GM23338 (cell line): ENCODE data around the gene ZNF317. TPM values are rescaled to one million over a fixed set of nuclear protein-coding genes. Genes with fewer than 3 reads are reported as not detected.

Experiments used
- ATAC-seq: fragments of 200-7000 bp; cut with Tn5 transposase; 3 replicates; pipeline ENCODE4 v1.9.1; 2020
- DNase-seq: peaks from one replicate; pipeline ENCODE4 v3.0.0-alpha.2; 2015; ENCODE audit warnings: low spot score
- H2AFZ ChIP-seq: fragments of 200-600 bp; sonication (generic); 2 replicates; pipeline ENCODE4 v1.8.0; 2016; ENCODE audit warnings: antibody characterized with exemption, mild to moderate bottlenecking, moderate library complexity
- H3F3A ChIP-seq: fragments of 200-600 bp; sonication (generic); replicated peaks from 2 replicates; pipeline ENCODE4 v1.8.0; 2017; ENCODE audit warnings: antibody characterized with exemption, mixed run types, low read depth
- H3K27ac ChIP-seq: fragments of 200-600 bp; sonication (generic); 2 replicates; pipeline ENCODE4 v1.6.1; 2016; ENCODE audit warnings: low read depth
- H3K27me3 ChIP-seq: fragments of 200-600 bp; sonication (generic); 2 replicates; pipeline ENCODE4 v1.8.0; 2016; ENCODE audit warnings: mild to moderate bottlenecking, mixed run types, moderate library complexity; ENCODE audit not compliant: insufficient read depth
- H3K36me3 ChIP-seq: fragments of 200-600 bp; sonication (generic); 2 replicates; pipeline ENCODE4 v1.8.0; 2016; ENCODE audit warnings: mild to moderate bottlenecking; ENCODE audit not compliant: insufficient read depth
- H3K4me1 ChIP-seq: fragments of 200-600 bp; sonication (generic); 2 replicates; pipeline ENCODE4 v1.8.0; 2016; ENCODE audit warnings: mild to moderate bottlenecking, moderate library complexity; ENCODE audit not compliant: insufficient read depth
- H3K4me2 ChIP-seq: fragments of 200-600 bp; sonication (generic); 2 replicates; pipeline ENCODE4 v1.7.1; 2017; ENCODE audit warnings: mixed run types
- H3K4me3 ChIP-seq: fragments of 200-600 bp; sonication (generic); 2 replicates; pipeline ENCODE4 v1.6.1; 2016; ENCODE audit warnings: mixed run types
- H3K79me2 ChIP-seq: fragments of 200-600 bp; sonication (generic); replicated peaks from 2 replicates; pipeline ENCODE4 v1.8.0; 2017; ENCODE audit warnings: mild to moderate bottlenecking; ENCODE audit not compliant: insufficient read depth
- H3K9me2 ChIP-seq: fragments of 200-600 bp; sonication (generic); 2 replicates; pipeline ENCODE4 v1.8.0; 2017; ENCODE audit not compliant: insufficient read depth
- H4K20me1 ChIP-seq: fragments of 200-600 bp; sonication (generic); replicated peaks from 2 replicates; pipeline ENCODE4 v1.8.0; 2017; ENCODE audit warnings: mild to moderate bottlenecking; ENCODE audit not compliant: insufficient read depth
- H3K27ac Mint-ChIP-seq: 2 replicates; pipeline ENCODE4 v1.8.0; 2020; ENCODE audit warnings: inconsistent platforms, mild to moderate bottlenecking, moderate library complexity, mixed read lengths
- H3K27me3 Mint-ChIP-seq: 3 replicates; pipeline ENCODE4 v1.8.0; 2022; ENCODE audit warnings: low read depth, mild to moderate bottlenecking, moderate library complexity, mixed read lengths, inconsistent platforms; ENCODE audit not compliant: insufficient read depth, poor library complexity
- H3K36me3 Mint-ChIP-seq: 3 replicates; pipeline ENCODE4 v1.8.0; 2021; ENCODE audit warnings: low read depth, mild to moderate bottlenecking, inconsistent platforms, moderate library complexity, mixed read lengths
- H3K4me1 Mint-ChIP-seq: 3 replicates; pipeline ENCODE4 v1.8.0; 2020; ENCODE audit warnings: mild to moderate bottlenecking, inconsistent platforms, mixed read lengths
- H3K4me3 Mint-ChIP-seq: 3 replicates; pipeline ENCODE4 v1.8.0; 2021; ENCODE audit warnings: moderate library complexity, mild to moderate bottlenecking, inconsistent platforms, mixed read lengths
- H3K9me3 Mint-ChIP-seq: 3 replicates; pipeline ENCODE4 v1.8.0; 2020; ENCODE audit warnings: moderate library complexity, mild to moderate bottlenecking, inconsistent platforms, mixed read lengths
- CTCF ChIP-seq, 2 experiments: fragments of 200-600 bp in 1 of 2; sonication (generic) in 1 of 2; conservative IDR thresholded peaks; 2 replicates each; pipeline versions ENCODE4 v1.5.1 to v1.6.1; 2016 to 2017; ENCODE audit warnings: antibody characterized with exemption in 2 of 2, low read depth in 2 of 2, mild to moderate bottlenecking in 2 of 2, moderate library complexity in 1 of 2
- EZH2 ChIP-seq: fragments of 200-600 bp; sonication (generic); IDR thresholded peaks from one replicate; pipeline ENCODE4 v1.8.0; 2017; ENCODE audit warnings: antibody characterized with exemption, mild to moderate bottlenecking, low read depth; ENCODE audit not compliant: unreplicated experiment
- EZH2phosphoT487 ChIP-seq: fragments of 200-600 bp; sonication (generic); IDR thresholded peaks from one replicate; pipeline ENCODE4 v1.8.1; 2018; ENCODE audit warnings: antibody characterized with exemption; ENCODE audit not compliant: unreplicated experiment
- JUNB ChIP-seq: IDR thresholded peaks from one replicate; pipeline ENCODE4 v1.6.1; 2016; ENCODE audit warnings: antibody characterized with exemption; ENCODE audit not compliant: unreplicated experiment
- ZNF114 ChIP-seq: fragments of 250-450 bp; sonication (Bioruptor Pico); IDR thresholded peaks from 2 replicates; pipeline ENCODE4 v1.5.0; 2020; ENCODE audit warnings: mild to moderate bottlenecking, moderate library complexity
- ZNF462 ChIP-seq: fragments of 250-450 bp; sonication (Bioruptor Pico); IDR thresholded peaks from 2 replicates; pipeline ENCODE4 v1.5.0; 2020; ENCODE audit warnings: mild to moderate bottlenecking, moderate library complexity
- polyA plus RNA-seq: library from polyadenylated mRNA; unstranded; fragments of >200 nt; fragmentation: Nextera tagmentation; extraction: Ambion mirVana; gene quantifications from 2 replicates; pipeline ENCODE4 v1.2.1, GENCODE V29; 2016
- total RNA-seq: library from RNA; depleted of rRNA; stranded (reverse); fragments of >200 nt; shearing (Covaris generic); gene quantifications from 2 replicates; pipeline ENCODE4 v1.2.3, GENCODE V29; 2014

Gene ZNF317
- total and polyA plus RNA-seq, 2 experiments from 2014 or later: 25.2 to 32.4 TPM

- peaks cover 98% of the 10 kb centered on the region for H3K9me3 Mint-ChIP-seq
Measured at GRCh38 chr19:9151367-9151766, 11.2 kb downstream of the ZNF317 start.

More at GRCh38 chr19:9151367-9151766, 11.2 kb downstream of the ZNF317 start:
- Histone ChIP-seq H3K79me2 (peaks cover 100% of the 10 kb centered on the region), H3K4me2 (no peak overlapping the region), H3K27ac (no peak overlapping the region), H4K20me1 (peaks cover 40% of the 10 kb centered on the region), H2AFZ (no peak overlapping the region), H3K9me2 (no peaks in the 10 kb centered on the region), H3K27me3 (no peaks in the 10 kb centered on the region), H3K36me3 (peaks cover 17% of the 10 kb centered on the region), H3F3A (no peaks in the 10 kb centered on the region), H3K4me1 (peaks cover 8% of the 10 kb centered on the region; the same call in 1 of the 2 replicates), H3K4me3 (no peak overlapping the region)
- no peak for TF ChIP-seq EZH2phosphoT487
- TF ChIP-seq EZH2: no peak
- no peak for TF ChIP-seq ZNF114 (CRISPR knock-in tag)
- TF ChIP-seq ZNF462 (CRISPR knock-in tag): no peak
- no peak for TF ChIP-seq CTCF (conservative IDR thresholded peaks at IDR 0.05; ENCODE audit: low read depth in 2 of 2)
- TF ChIP-seq JUNB: no peak
- no peak overlapping the region for H3K4me3 Mint-ChIP-seq
- H3K27ac Mint-ChIP-seq: no peak overlapping the region
- ATAC-seq: no peak
- peaks cover 8% of the 10 kb centered on the region for H3K27me3 Mint-ChIP-seq
- no peaks in the 10 kb centered on the region for H3K4me1 Mint-ChIP-seq
- no peak for DNase-seq
- peaks cover 100% of the 10 kb centered on the region for H3K36me3 Mint-ChIP-seq
